ENCODE results near the gene CHCHD10.
"Not testable (repeated sequence)": the region's sequence is repeated elsewhere in the genome, so short reads cannot be mapped to it uniquely, and the experiment has no call there.

Gene CHCHD10

GRCh38 chr22:23744001-23744400 lies 23.8 kb downstream of the CHCHD10 start:
- DNase-seq = no peak

GRCh38 chr22:23743303-23743705 lies 24.5 kb downstream of the CHCHD10 start:
- DNase-seq = no peak

GRCh38 chr22:23742505-23743264 lies 25.1 kb downstream of the CHCHD10 start:
- no peak for DNase-seq

GRCh38 chr22:23737696-23738095 lies 30.1 kb downstream of the CHCHD10 start:
- DNase-seq = no peak

- DNase-seq = not testable (repeated sequence)
Measured at GRCh38 chr22:23728108-23728507, 39.7 kb downstream of the CHCHD10 start.

GRCh38 chr22:23722724-23723123 lies 45.0 kb downstream of the CHCHD10 start:
- no peak for DNase-seq

- DNase-seq = no peak
Measured at GRCh38 chr22:23722160-23722559, 45.6 kb downstream of the CHCHD10 start.

- DNase-seq = no peak
Measured at GRCh38 chr22:23720855-23721254, 46.9 kb downstream of the CHCHD10 start.

GRCh38 chr22:23718371-23719165 lies 49.2 kb downstream of the CHCHD10 start:
- DNase-seq = no peak

GRCh38 chr22:23716811-23717801 lies 50.7 kb downstream of the CHCHD10 start:
- no peak for DNase-seq
